Measurements from ENCODE around the gene TTC39B. TPM values are rescaled to one million over a fixed set of nuclear protein-coding genes. Genes with fewer than 3 reads are reported as not detected.

The TTC39B gene
- total RNA-seq, 4 donors from 2014 or later: 23.3 to 62.8 (median 38.1) TPM

- 57 to 84% methylated on average over 2 to 3 of the region's 3 CpGs for WGBS, 2 donors (ENCODE audit: low coverage in 1 of 2)
- no peak overlapping the region for H3K27ac ChIP-seq
- no peaks in the 10 kb centered on the region for H3K27me3 ChIP-seq
- no peak for DNase-seq
- H3K36me3 ChIP-seq: peaks cover 0 to 9% (median 0%) of the 10 kb centered on the region in 4 donors
- intact Hi-C loops (cut with DNase I; ENCODE audit: low total_unique reads): no loop called here
- peaks cover 0 to 13% (median 4%) of the 10 kb centered on the region in 4 donors for H3K4me1 ChIP-seq
- in situ Hi-C loops (cut with MboI; ENCODE audit: low pct_ligation_motif_present in 1 of 4, low pct_unique_long_range_greater_than_20kb in 1 of 4, low sequenced_read_pairs in 3 of 4): loop anchor here in 3 of 4 donors (25.0 kb wide), 2 partner anchors 205 to 405 kb away; partner anchors contain the start of gene SNAPC3 (in 1 of the 3)
- no peak for TF ChIP-seq POLR2A (IDR thresholded peaks at IDR 0.05)
- no peak for TF ChIP-seq POLR2AphosphoS5 (IDR thresholded peaks at IDR 0.05)
- H3K4me3 ChIP-seq: no peak overlapping the region
- H3K9me3 ChIP-seq: no peaks in the 10 kb centered on the region
Measured at GRCh38 chr9:15206903-15207696, 99.9 kb downstream of the TTC39B start.

GRCh38 chr9:15205632-15206420, 101.2 kb downstream of the TTC39B start:
- in situ Hi-C loops (cut with MboI; ENCODE audit: low pct_ligation_motif_present in 1 of 4, low pct_unique_long_range_greater_than_20kb in 1 of 4, low sequenced_read_pairs in 3 of 4) (loop anchor here in 3 of 4 donors (25.0 kb wide), 2 partner anchors 206 to 406 kb away; partner anchors contain the start of gene SNAPC3 (in 1 of the 3)), intact Hi-C loops (cut with DNase I; ENCODE audit: low total_unique reads) (no loop called here)
- no peak overlapping the region for H3K27ac ChIP-seq
- TF ChIP-seq EP300 (IDR thresholded peaks at IDR 0.05; ENCODE audit: low read depth) (no peak), POLR2AphosphoS5 (IDR thresholded peaks at IDR 0.05) (no peak), POLR2A (IDR thresholded peaks at IDR 0.05) (no peak), CTCF (IDR thresholded peaks at IDR 0.05) (no peak)
- peaks cover 0 to 9% (median 0%) of the 10 kb centered on the region in 4 donors for H3K36me3 ChIP-seq
- DNase-seq: no peak
- WGBS, 2 donors (ENCODE audit: low coverage in 1 of 2): 88 to 92% methylated on average over 5 to 7 of the region's 7 CpGs
- H3K4me1 ChIP-seq: no peaks in the 10 kb centered on the region
- H3K9me3 ChIP-seq: no peaks in the 10 kb centered on the region
- H3K27me3 ChIP-seq: no peaks in the 10 kb centered on the region
- no peak overlapping the region for H3K4me3 ChIP-seq

- TF ChIP-seq POLR2A (IDR thresholded peaks at IDR 0.05) (no peak), POLR2AphosphoS5 (IDR thresholded peaks at IDR 0.05) (no peak), EP300 (IDR thresholded peaks at IDR 0.05; ENCODE audit: low read depth) (no peak), CTCF (IDR thresholded peaks at IDR 0.05) (no peak)
- H3K36me3 ChIP-seq: peaks cover 0 to 9% (median 0%) of the 10 kb centered on the region in 4 donors
- H3K9me3 ChIP-seq: no peaks in the 10 kb centered on the region
- DNase-seq: no peak
- H3K4me1 ChIP-seq: no peaks in the 10 kb centered on the region
- in situ Hi-C loops (cut with MboI; ENCODE audit: low pct_ligation_motif_present in 1 of 4, low pct_unique_long_range_greater_than_20kb in 1 of 4, low sequenced_read_pairs in 3 of 4): loop anchor here in 3 of 4 donors (25.0 kb wide), 2 partner anchors 209 to 409 kb away; partner anchors contain the start of gene SNAPC3 (in 1 of the 3)
- WGBS, 2 donors (ENCODE audit: low coverage in 1 of 2): 82 to 100% methylated on average over 3 of the region's 3 CpGs
- H3K27ac ChIP-seq: no peak overlapping the region
- H3K27me3 ChIP-seq: no peaks in the 10 kb centered on the region
- no peak overlapping the region for H3K4me3 ChIP-seq
- intact Hi-C loops (cut with DNase I; ENCODE audit: low total_unique reads): no loop called here
Measured at GRCh38 chr9:15203581-15203980, 103.4 kb downstream of the TTC39B start.

GRCh38 chr9:15200111-15200510, 106.9 kb downstream of the TTC39B start:
- no peaks in the 10 kb centered on the region for H3K4me1 ChIP-seq
- TF ChIP-seq EP300 (IDR thresholded peaks at IDR 0.05; ENCODE audit: low read depth) (no peak), CTCF (IDR thresholded peaks at IDR 0.05) (no peak), POLR2A (IDR thresholded peaks at IDR 0.05) (no peak), POLR2AphosphoS5 (IDR thresholded peaks at IDR 0.05) (no peak)
- H3K27ac ChIP-seq: no peak overlapping the region
- no peaks in the 10 kb centered on the region for H3K9me3 ChIP-seq
- H3K36me3 ChIP-seq: peaks cover 0 to 20% (median 2%) of the 10 kb centered on the region in 4 donors
- WGBS, 2 donors (ENCODE audit: low coverage in 1 of 2): 96 to 98% methylated on average over 3 of the region's 3 CpGs
- intact Hi-C loops (cut with DNase I; ENCODE audit: low total_unique reads) (no loop called here), in situ Hi-C loops (cut with MboI; ENCODE audit: low pct_ligation_motif_present in 1 of 4, low pct_unique_long_range_greater_than_20kb in 1 of 4, low sequenced_read_pairs in 3 of 4) (loop anchor here in 3 of 4 donors (25.0 kb wide), 2 partner anchors 212 to 412 kb away; partner anchors contain the start of gene SNAPC3 (in 1 of the 3))
- DNase-seq: no peak
- H3K4me3 ChIP-seq: no peak overlapping the region
- H3K27me3 ChIP-seq: no peaks in the 10 kb centered on the region

Data from transverse colon (tissue), 4 donors.